ENCODE data around the gene BLM. TPM values are rescaled to one million over a fixed set of nuclear protein-coding genes. Genes with fewer than 3 reads are reported as not detected.
A peak's percentile ranks its signal among the peaks of the same experiment; 100 is the strongest.

The BLM gene
- total RNA-seq, 1 experiment from 2014 or later, result 24.6 TPM

GRCh38 chr15:90818251-90819210 lies 101.4 kb downstream of the BLM start:
- no peaks in the 10 kb centered on the region for H4K20me1 ChIP-seq (ENCODE audit: insufficient read depth)
- BruUV-seq (replicated peaks), result no TSS peak
- H3K9me2 ChIP-seq (ENCODE audit: insufficient read depth), result no peaks in the 10 kb centered on the region
- DNase-seq (ENCODE audit: low read depth, low spot score) (no peak), ATAC-seq (peak; percentile 45; the same call in 1 of the 2 replicates)
- peaks cover 0 to 2% of the 10 kb centered on the region in 2 experiments; a peak in 1 of 4 replicates for H3K4me1 ChIP-seq (ENCODE audit: control insufficient read depth in 1 of 2, insufficient read depth in 2 of 2, low read length in 2 of 2)
- no peaks in the 10 kb centered on the region for H3K36me3 ChIP-seq (ENCODE audit: control insufficient read depth in 1 of 2, insufficient read depth in 2 of 2, low read length in 2 of 2)
- POLR2A ChIA-PET, result no interaction called here
- intact Hi-C loops (cut with micrococcal nuclease), result no loop called here
- no peak overlapping the region for H3K27ac ChIP-seq (ENCODE audit: low read depth, low read length)
- RAD21 ChIA-PET (ENCODE audit: low non-redundant PET in 1 of 2, low total read pairs in 2 of 2, uncharacterized antibody in 2 of 2, unreplicated experiment in 2 of 2), result no interaction called here
- H3K9ac ChIP-seq (ENCODE audit: low read length), result no peak overlapping the region
- TF ChIP-seq REST (IDR thresholded peaks at IDR 0.05; ENCODE audit: low read depth) (no peak), EGR1 (IDR thresholded peaks at IDR 0.05; ENCODE audit: low read depth) (no peak), CTCF (IDR thresholded peaks at IDR 0.05 in 2 of 3, conservative IDR thresholded peaks at IDR 0.05 in 1 of 3; ENCODE audit: borderline replicate concordance in 1 of 3, insufficient read depth in 1 of 3, low read depth in 2 of 3, low read length in 2 of 3) (peak in 2 of 3 experiments; percentile 15 to 23; a peak in 3 of 6 replicates)
- no peak overlapping the region for H3K4me2 ChIP-seq (ENCODE audit: low read length)
- H3K27me3 ChIP-seq (ENCODE audit: insufficient read depth, low read length), result no peaks in the 10 kb centered on the region
- H3K79me2 ChIP-seq (ENCODE audit: insufficient read depth, low read length), result no peaks in the 10 kb centered on the region
- no peak overlapping the region for H3K4me3 ChIP-seq (replicated peaks in 1 of 2; ENCODE audit: low read depth in 1 of 2, low read length in 2 of 2)
- H2AFZ ChIP-seq (ENCODE audit: low read depth, low read length, poor library complexity, severe bottlenecking), result no peak overlapping the region
- no peaks in the 10 kb centered on the region for H3K9me3 ChIP-seq (ENCODE audit: control insufficient read depth in 1 of 2, insufficient read depth in 1 of 2, low read depth in 1 of 2, low read length in 2 of 2)
- CTCF ChIA-PET, result no interaction called here

Data from HCT116 (cell line).